GM23338 (cell line): ENCODE data around the gene SIGLEC8. TPM values are rescaled to one million over a fixed set of nuclear protein-coding genes. Genes with fewer than 3 reads are reported as not detected.

Experiments used
- ATAC-seq: fragments of 200-7000 bp; cut with Tn5 transposase; 3 replicates; pipeline ENCODE4 v1.9.1; 2020
- DNase-seq: peaks from one replicate; pipeline ENCODE4 v3.0.0-alpha.2; 2015; ENCODE audit warnings: low spot score
- H2AFZ ChIP-seq: fragments of 200-600 bp; sonication (generic); 2 replicates; pipeline ENCODE4 v1.8.0; 2016; ENCODE audit warnings: antibody characterized with exemption, mild to moderate bottlenecking, moderate library complexity
- H3F3A ChIP-seq: fragments of 200-600 bp; sonication (generic); replicated peaks from 2 replicates; pipeline ENCODE4 v1.8.0; 2017; ENCODE audit warnings: antibody characterized with exemption, mixed run types, low read depth
- H3K27ac ChIP-seq: fragments of 200-600 bp; sonication (generic); 2 replicates; pipeline ENCODE4 v1.6.1; 2016; ENCODE audit warnings: low read depth
- H3K27me3 ChIP-seq: fragments of 200-600 bp; sonication (generic); 2 replicates; pipeline ENCODE4 v1.8.0; 2016; ENCODE audit warnings: mild to moderate bottlenecking, mixed run types, moderate library complexity; ENCODE audit not compliant: insufficient read depth
- H3K36me3 ChIP-seq: fragments of 200-600 bp; sonication (generic); 2 replicates; pipeline ENCODE4 v1.8.0; 2016; ENCODE audit warnings: mild to moderate bottlenecking; ENCODE audit not compliant: insufficient read depth
- H3K4me1 ChIP-seq: fragments of 200-600 bp; sonication (generic); 2 replicates; pipeline ENCODE4 v1.8.0; 2016; ENCODE audit warnings: mild to moderate bottlenecking, moderate library complexity; ENCODE audit not compliant: insufficient read depth
- H3K4me2 ChIP-seq: fragments of 200-600 bp; sonication (generic); 2 replicates; pipeline ENCODE4 v1.7.1; 2017; ENCODE audit warnings: mixed run types
- H3K4me3 ChIP-seq: fragments of 200-600 bp; sonication (generic); 2 replicates; pipeline ENCODE4 v1.6.1; 2016; ENCODE audit warnings: mixed run types
- H3K79me2 ChIP-seq: fragments of 200-600 bp; sonication (generic); replicated peaks from 2 replicates; pipeline ENCODE4 v1.8.0; 2017; ENCODE audit warnings: mild to moderate bottlenecking; ENCODE audit not compliant: insufficient read depth
- H3K9me2 ChIP-seq: fragments of 200-600 bp; sonication (generic); 2 replicates; pipeline ENCODE4 v1.8.0; 2017; ENCODE audit not compliant: insufficient read depth
- H4K20me1 ChIP-seq: fragments of 200-600 bp; sonication (generic); replicated peaks from 2 replicates; pipeline ENCODE4 v1.8.0; 2017; ENCODE audit warnings: mild to moderate bottlenecking; ENCODE audit not compliant: insufficient read depth
- H3K27ac Mint-ChIP-seq: 2 replicates; pipeline ENCODE4 v1.8.0; 2020; ENCODE audit warnings: inconsistent platforms, mild to moderate bottlenecking, moderate library complexity, mixed read lengths
- H3K27me3 Mint-ChIP-seq: 3 replicates; pipeline ENCODE4 v1.8.0; 2022; ENCODE audit warnings: low read depth, mild to moderate bottlenecking, moderate library complexity, mixed read lengths, inconsistent platforms; ENCODE audit not compliant: insufficient read depth, poor library complexity
- H3K36me3 Mint-ChIP-seq: 3 replicates; pipeline ENCODE4 v1.8.0; 2021; ENCODE audit warnings: low read depth, mild to moderate bottlenecking, inconsistent platforms, moderate library complexity, mixed read lengths
- H3K4me1 Mint-ChIP-seq: 3 replicates; pipeline ENCODE4 v1.8.0; 2020; ENCODE audit warnings: mild to moderate bottlenecking, inconsistent platforms, mixed read lengths
- H3K4me3 Mint-ChIP-seq: 3 replicates; pipeline ENCODE4 v1.8.0; 2021; ENCODE audit warnings: moderate library complexity, mild to moderate bottlenecking, inconsistent platforms, mixed read lengths
- H3K9me3 Mint-ChIP-seq: 3 replicates; pipeline ENCODE4 v1.8.0; 2020; ENCODE audit warnings: moderate library complexity, mild to moderate bottlenecking, inconsistent platforms, mixed read lengths
- CREB1 ChIP-seq: fragments of 250-450 bp; sonication (Bioruptor Pico); IDR thresholded peaks from 2 replicates; pipeline ENCODE4 v1.5.0; 2020; ENCODE audit warnings: low read depth, mild to moderate bottlenecking, moderate library complexity
- polyA plus RNA-seq: library from polyadenylated mRNA; unstranded; fragments of >200 nt; fragmentation: Nextera tagmentation; extraction: Ambion mirVana; gene quantifications from 2 replicates; pipeline ENCODE4 v1.2.1, GENCODE V29; 2016
- total RNA-seq: library from RNA; depleted of rRNA; stranded (reverse); fragments of >200 nt; shearing (Covaris generic); gene quantifications from 2 replicates; pipeline ENCODE4 v1.2.3, GENCODE V29; 2014
- TF ChIP-seq, protein P1 (sequence below): fragments of 250-450 bp; sonication (Bioruptor Pico); IDR thresholded peaks from 2 replicates; pipeline ENCODE4 v1.5.0; 2020; ENCODE audit warnings: mild to moderate bottlenecking, moderate library complexity
- TF ChIP-seq, protein P2 (sequence below): IDR thresholded peaks from one replicate; pipeline ENCODE4 v1.6.1; 2018; ENCODE audit warnings: antibody characterized with exemption; ENCODE audit not compliant: unreplicated experiment

The SIGLEC8 gene
- total and polyA plus RNA-seq, 2 experiments from 2014 or later: not detected

GRCh38 chr19:51485960-51486660, 27.9 kb upstream of the SIGLEC8 start (continued):
- TF ChIP-seq, protein P1, sequence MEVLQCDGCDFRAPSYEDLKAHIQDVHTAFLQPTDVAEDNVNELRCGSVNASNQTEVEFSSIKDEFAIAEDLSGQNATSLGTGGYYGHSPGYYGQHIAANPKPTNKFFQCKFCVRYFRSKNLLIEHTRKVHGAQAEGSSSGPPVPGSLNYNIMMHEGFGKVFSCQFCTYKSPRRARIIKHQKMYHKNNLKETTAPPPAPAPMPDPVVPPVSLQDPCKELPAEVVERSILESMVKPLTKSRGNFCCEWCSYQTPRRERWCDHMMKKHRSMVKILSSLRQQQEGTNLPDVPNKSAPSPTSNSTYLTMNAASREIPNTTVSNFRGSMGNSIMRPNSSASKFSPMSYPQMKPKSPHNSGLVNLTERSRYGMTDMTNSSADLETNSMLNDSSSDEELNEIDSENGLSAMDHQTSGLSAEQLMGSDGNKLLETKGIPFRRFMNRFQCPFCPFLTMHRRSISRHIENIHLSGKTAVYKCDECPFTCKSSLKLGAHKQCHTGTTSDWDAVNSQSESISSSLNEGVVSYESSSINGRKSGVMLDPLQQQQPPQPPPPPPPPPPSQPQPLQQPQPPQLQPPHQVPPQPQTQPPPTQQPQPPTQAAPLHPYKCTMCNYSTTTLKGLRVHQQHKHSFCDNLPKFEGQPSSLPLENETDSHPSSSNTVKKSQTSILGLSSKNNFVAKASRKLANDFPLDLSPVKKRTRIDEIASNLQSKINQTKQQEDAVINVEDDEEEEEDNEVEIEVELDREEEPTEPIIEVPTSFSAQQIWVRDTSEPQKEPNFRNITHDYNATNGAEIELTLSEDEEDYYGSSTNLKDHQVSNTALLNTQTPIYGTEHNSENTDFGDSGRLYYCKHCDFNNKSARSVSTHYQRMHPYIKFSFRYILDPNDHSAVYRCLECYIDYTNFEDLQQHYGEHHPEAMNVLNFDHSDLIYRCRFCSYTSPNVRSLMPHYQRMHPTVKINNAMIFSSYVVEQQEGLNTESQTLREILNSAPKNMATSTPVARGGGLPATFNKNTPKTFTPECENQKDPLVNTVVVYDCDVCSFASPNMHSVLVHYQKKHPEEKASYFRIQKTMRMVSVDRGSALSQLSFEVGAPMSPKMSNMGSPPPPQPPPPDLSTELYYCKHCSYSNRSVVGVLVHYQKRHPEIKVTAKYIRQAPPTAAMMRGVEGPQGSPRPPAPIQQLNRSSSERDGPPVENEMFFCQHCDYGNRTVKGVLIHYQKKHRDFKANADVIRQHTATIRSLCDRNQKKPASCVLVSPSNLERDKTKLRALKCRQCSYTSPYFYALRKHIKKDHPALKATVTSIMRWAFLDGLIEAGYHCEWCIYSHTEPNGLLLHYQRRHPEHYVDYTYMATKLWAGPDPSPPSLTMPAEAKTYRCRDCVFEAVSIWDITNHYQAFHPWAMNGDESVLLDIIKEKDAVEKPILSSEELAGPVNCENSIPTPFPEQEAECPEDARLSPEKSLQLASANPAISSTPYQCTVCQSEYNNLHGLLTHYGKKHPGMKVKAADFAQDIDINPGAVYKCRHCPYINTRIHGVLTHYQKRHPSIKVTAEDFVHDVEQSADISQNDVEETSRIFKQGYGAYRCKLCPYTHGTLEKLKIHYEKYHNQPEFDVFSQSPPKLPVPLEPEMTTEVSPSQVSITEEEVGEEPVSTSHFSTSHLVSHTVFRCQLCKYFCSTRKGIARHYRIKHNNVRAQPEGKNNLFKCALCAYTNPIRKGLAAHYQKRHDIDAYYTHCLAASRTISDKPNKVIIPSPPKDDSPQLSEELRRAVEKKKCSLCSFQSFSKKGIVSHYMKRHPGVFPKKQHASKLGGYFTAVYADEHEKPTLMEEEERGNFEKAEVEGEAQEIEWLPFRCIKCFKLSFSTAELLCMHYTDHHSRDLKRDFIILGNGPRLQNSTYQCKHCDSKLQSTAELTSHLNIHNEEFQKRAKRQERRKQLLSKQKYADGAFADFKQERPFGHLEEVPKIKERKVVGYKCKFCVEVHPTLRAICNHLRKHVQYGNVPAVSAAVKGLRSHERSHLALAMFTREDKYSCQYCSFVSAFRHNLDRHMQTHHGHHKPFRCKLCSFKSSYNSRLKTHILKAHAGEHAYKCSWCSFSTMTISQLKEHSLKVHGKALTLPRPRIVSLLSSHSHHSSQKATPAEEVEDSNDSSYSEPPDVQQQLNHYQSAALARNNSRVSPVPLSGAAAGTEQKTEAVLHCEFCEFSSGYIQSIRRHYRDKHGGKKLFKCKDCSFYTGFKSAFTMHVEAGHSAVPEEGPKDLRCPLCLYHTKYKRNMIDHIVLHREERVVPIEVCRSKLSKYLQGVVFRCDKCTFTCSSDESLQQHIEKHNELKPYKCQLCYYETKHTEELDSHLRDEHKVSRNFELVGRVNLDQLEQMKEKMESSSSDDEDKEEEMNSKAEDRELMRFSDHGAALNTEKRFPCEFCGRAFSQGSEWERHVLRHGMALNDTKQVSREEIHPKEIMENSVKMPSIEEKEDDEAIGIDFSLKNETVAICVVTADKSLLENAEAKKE (CRISPR knock-in tag): no peak

DNA sequence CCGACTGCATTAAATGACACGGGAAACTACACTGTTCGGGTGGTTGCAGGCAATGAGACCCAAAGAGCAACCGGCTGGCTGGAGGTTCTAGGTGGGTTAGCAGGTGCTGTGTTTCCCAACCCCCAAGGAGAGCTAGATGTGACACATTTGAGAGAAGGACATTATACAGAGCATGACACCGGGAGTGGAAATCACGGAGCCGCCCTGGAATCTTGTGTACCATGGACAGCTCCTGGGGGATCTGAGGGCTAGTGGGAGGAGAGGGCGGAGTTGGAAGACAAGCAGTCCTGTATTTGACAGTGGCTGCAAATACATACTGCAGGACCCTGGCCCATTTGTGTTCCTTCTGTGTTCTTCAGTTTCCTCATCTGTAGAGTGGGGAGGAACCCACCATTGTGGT, 22.3 kb upstream of the SIGLEC8 start:
- ATAC-seq: peak; percentile 72
- Mint-ChIP-seq H3K9me3 (peaks cover 95% of the 10 kb centered on the region), H3K27ac (no peak overlapping the region), H3K36me3 (peaks cover 35% of the 10 kb centered on the region), H3K27me3 (peaks cover 14% of the 10 kb centered on the region), H3K4me1 (no peaks in the 10 kb centered on the region), H3K4me3 (no peak overlapping the region)
- no peaks in the 10 kb centered on the region for H3F3A ChIP-seq
- no peaks in the 10 kb centered on the region for H3K27me3 ChIP-seq
- H3K4me2 ChIP-seq: no peak overlapping the region
- H3K9me2 ChIP-seq: peaks cover 5% of the 10 kb centered on the region; the same call in 1 of the 2 replicates
- DNase-seq: peak; percentile 81
- TF ChIP-seq, protein P2, sequence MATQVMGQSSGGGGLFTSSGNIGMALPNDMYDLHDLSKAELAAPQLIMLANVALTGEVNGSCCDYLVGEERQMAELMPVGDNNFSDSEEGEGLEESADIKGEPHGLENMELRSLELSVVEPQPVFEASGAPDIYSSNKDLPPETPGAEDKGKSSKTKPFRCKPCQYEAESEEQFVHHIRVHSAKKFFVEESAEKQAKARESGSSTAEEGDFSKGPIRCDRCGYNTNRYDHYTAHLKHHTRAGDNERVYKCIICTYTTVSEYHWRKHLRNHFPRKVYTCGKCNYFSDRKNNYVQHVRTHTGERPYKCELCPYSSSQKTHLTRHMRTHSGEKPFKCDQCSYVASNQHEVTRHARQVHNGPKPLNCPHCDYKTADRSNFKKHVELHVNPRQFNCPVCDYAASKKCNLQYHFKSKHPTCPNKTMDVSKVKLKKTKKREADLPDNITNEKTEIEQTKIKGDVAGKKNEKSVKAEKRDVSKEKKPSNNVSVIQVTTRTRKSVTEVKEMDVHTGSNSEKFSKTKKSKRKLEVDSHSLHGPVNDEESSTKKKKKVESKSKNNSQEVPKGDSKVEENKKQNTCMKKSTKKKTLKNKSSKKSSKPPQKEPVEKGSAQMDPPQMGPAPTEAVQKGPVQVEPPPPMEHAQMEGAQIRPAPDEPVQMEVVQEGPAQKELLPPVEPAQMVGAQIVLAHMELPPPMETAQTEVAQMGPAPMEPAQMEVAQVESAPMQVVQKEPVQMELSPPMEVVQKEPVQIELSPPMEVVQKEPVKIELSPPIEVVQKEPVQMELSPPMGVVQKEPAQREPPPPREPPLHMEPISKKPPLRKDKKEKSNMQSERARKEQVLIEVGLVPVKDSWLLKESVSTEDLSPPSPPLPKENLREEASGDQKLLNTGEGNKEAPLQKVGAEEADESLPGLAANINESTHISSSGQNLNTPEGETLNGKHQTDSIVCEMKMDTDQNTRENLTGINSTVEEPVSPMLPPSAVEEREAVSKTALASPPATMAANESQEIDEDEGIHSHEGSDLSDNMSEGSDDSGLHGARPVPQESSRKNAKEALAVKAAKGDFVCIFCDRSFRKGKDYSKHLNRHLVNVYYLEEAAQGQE: peak; percentile 93
- no peak for TF ChIP-seq CREB1 (CRISPR knock-in tag)
- no peaks in the 10 kb centered on the region for H3K79me2 ChIP-seq
- H4K20me1 ChIP-seq: no peaks in the 10 kb centered on the region
- no peaks in the 10 kb centered on the region for H3K36me3 ChIP-seq
- no peak overlapping the region for H2AFZ ChIP-seq
- H3K27ac ChIP-seq: no peak overlapping the region
- H3K4me1 ChIP-seq: no peaks in the 10 kb centered on the region
- H3K4me3 ChIP-seq: no peak overlapping the region
